GM21447 (cell line): ENCODE measurements around the gene KIRREL3.

Experiments used
- ATAC-seq: cut with Tn5 transposase; IDR thresholded peaks from one replicate; pipeline ENCODE4 v1.9.1; 2021; ENCODE audit not compliant: unreplicated experiment

The KIRREL3 gene

GRCh38 chr11:126797457-126798169 is 203.0 kb downstream of the KIRREL3 start:
- ATAC-seq: no peak

DNA sequence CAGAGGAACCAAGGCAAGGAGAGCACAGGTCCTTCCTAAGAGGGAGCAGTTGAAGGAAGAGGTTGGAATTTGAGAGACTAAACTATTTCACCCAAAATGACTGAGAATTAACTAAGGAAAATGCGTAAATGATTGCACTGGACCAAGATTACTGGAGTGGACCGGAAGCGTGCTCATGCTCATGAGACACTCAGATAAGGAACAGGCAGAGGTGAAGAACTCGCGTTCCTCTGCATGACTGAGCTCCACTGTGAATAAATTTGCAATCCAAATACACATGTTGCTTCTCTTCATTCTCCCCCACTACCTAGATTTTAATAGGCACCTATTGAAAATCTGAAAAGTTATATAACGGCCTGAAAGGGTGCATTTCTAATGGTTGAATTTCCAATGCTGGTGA is 207.0 kb downstream of the KIRREL3 start:
- no peak for ATAC-seq

GRCh38 chr11:126791991-126792390 is 208.6 kb downstream of the KIRREL3 start:
- ATAC-seq: no peak

DNA sequence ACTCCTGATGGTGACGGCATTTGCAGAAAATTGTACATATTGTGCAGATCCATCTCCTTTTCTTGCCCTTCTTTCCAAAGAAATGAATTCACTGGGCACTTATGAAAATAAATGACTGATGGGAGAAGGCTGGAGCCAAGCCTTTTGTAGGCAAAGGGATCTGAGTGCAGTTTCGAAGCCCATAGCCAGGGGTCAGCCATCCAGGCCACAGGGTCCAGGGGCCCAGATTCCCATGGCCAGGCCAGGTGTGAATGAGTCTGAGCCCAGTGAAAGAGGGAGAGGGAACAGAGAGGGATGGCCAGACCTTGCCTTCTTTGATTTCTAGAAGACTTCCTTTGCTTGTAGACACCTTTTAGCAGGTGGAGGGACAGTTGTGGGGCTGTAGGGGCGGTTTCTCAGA is 209.1 kb downstream of the KIRREL3 start:
- ATAC-seq: no peak

DNA sequence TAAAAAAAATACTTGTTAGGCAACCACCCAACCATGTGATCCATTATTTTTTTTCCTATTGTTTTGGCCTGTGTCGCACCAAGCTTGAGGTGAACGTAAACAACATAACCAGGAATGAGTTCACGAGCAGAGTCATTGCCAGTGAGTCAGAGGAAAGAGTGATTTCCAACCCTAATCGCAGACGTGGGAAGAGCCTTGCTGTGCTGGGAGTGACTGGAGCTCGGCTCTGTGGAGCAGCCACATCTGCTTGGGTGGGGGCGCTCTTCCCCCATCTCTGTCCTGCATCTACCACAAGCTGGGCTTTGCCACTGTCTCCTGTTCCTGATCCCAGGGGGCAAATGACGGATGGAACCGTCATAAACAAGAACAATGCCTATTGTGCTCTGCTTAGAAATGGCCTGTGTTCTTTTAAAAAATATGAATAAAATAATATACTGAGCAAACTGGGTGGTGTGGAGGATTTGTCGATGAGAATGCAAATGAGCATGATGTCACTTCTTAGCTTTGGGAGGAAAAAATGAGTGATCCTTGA is 210.0 kb downstream of the KIRREL3 start:
- no peak for ATAC-seq

DNA sequence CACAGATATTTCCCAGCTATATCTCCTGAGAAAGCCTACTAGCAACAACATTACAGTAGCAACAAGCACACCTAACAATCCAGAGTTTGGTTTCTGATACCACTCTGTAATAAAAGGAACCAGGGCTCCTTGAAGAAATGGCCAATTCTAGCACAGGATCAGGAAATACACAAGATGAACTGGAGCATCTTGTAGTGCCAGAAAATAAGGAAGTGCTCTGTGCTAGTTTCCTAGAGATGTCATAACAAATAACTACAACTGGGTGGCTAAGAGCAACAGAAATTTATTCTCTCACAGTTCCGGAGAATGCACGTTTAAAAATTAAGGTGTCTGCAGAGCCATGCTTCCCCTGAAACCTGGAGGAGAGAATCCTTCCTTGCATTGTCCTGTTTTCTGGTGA is 217.8 kb downstream of the KIRREL3 start:
- no peak for ATAC-seq

DNA sequence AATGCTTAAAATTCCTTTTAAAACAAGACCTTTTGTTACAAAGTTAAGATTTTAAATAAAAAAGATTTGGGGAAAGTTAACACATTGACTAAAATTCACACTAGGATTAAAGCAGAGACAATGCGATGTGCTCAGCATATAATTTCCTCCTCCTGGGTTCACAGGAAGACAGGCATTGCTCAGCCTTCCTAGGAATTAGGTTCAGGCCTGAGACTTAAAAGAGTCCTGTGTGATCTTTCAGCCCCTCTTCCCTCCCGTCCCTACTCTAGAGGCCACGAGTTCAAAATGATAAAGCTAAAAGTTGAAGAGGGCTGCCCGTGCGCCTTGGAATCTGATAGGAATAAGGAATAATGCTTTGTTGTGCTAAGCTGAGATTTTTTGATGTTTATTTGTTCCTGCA is 218.6 kb downstream of the KIRREL3 start:
- no peak for ATAC-seq

- no peak for ATAC-seq
Observed at GRCh38 chr11:126776119-126776518, 224.5 kb downstream of the KIRREL3 start.

DNA sequence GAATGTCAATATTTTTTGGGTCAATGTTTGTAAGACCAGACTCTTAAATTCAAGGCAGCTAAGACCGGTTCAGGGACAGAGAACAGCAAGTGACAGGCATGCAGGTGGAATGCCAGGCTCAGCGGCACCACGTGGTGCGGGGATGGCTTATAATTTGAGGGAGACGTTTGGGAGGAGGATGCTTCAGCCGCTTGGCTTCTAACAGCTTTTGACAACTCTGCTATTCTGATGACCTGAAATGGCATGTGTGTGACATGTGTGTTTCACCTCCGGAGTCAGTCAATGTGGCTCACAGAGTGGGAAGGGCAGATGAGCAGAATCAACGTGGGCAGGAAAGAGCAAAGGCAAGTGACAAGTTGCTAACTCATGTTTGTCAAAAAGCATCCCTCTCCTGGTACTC is 228.3 kb downstream of the KIRREL3 start:
- no peak for ATAC-seq

DNA sequence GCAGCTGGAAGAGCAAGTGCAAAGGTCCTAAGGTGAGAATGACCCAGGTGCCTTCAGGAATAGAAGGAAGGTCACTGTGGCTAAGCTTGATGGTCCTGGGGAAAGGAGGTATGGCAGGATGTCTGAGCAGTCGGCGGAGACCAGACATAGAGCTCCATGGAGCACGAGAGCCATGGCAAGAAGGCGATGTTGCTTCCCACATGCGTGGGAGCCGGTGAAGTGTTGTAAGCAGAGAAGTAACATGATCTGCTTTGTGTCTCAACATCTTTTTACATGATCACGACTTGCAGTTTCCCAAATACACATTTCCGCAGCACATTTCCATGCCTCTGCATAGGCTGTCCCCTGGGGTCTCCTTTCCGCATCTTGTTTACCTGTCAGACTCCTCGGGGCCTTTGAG is 231.9 kb downstream of the KIRREL3 start:
- no peak for ATAC-seq

DNA sequence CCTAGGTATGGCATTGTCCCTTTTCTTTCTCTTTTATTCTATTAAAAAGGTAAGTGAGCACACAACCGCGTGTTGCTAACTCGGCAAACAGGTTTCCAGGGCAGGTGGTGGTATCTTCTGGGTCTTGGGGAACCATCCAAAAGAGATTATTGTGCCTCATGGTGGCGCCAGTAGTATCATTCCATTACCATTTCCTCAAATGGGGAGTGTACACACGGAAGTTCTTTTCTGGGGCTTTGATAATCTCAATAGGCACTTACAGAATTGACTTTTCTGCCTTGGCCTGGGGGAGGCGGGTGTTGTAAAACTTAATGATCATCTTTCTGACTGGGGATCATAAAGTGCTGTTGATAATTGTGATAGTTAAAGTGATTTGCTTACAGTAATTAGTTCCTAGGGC is 234.1 kb downstream of the KIRREL3 start:
- no peak for ATAC-seq

DNA sequence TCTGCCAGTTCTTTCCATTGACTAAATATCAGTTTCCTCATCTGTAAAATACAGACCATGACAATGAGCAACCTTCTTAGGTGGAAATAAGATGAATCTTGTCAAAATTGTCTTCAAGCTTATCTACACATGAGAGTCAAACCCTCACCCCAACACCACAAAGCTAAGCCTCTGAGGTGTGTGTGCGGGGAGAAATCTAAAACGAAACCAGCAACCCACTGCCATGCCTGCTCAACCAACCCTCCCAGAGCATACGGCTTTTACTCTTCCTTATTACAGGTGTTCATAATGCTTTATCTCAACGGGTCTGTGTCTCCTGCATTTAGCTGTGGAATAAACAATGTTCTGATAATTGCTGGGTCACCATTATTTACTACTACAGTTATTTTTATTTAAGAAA is 235.4 kb downstream of the KIRREL3 start:
- no peak for ATAC-seq

GRCh38 chr11:126764231-126764630 is 236.3 kb downstream of the KIRREL3 start:
- no peak for ATAC-seq

DNA sequence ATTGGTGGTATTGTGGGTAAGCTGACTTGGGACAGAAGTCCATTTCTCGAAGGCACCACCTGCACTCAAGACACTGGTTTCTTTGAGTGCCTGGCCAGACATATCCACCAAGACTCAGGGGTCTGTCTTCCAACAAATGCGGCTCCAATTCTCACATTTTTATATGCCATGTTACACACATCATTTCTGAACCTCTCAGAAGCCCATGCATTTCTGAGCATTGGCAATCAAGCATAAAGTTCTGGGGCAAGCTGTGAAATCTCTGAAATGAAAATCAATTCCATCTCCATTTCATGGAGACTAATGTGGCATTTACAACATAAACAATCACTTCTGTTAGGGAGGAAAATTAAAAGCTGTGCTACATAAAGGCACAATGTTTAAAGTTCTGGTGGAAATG is 243.7 kb downstream of the KIRREL3 start:
- ATAC-seq: no peak

DNA sequence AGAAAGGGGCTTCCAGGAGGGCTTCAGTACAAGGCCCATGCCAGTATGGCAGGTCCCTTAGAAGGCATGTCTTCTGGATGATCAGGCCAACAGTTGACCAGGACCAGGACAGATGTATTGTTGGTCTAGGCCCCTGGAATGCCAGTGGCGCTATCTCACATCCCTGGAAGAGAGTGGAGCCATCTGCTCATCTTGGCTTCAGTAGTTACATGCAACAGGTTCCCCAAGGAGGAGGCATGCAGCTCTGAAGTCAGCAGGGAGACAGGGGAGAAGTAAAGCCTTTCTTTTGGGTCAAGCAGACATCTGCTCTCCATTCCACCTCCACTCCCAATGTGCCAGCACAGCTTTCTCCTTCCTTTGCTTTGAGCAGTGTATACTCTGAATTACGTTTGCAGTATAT is 244.1 kb downstream of the KIRREL3 start:
- ATAC-seq: no peak

DNA sequence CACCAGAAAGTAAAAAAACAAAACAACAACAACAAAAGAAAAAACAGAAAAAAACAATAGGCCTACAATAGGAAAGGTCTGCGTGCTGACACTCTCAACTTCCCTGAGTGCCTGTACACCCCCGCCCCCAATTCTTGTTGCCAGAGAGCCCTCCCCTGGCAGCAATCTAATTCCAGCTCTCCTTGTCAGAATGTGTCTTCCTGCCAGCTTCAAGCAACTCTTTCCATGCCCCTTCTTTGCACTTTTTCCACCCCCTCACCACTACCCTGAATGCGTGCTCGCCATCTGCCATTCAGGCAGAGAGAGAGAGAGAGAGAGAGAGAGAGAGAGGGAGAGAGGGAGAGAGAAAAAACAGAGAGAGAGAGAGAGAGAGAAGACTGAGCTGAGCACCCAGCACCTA is 245.0 kb downstream of the KIRREL3 start:
- no peak for ATAC-seq

DNA sequence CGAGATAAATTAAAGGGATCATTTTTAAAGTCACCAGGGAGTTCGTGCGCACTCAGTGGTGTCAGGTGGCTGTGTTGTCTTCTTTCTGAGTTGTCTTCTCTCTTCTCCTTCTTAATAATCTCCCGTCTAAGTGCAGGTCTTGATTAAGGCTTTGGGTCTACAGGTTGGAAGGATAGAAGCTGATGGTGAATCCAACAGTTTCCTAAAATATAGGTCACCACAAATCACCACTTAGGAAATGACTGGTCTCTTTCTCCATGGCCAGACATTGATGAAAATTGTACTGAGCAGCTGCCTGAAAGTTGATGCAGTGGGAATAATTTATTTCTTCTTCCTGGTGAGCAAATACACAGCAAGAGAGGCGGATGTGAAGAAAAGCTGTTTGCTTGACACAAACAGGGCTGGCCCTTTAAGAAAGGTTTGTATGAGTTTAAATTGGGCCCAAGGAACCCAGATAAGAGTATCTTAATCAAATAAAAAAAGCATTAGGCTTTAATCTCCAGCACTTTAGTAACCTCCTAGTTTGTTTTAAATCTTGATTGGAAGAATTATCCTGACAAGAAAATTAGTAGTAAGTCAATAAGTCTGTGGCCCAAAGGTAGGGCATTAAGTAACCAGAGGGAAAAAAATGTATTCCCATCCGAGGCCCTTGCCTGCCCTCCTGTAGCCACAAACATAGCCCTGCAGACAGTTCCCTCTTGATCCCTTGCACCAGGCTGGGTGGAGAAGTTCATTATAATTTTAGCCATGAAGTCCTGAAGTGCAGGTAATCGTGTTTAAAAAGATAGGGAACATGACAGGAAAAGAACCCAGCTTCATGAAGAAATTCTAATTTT is 245.8 kb downstream of the KIRREL3 start:
- no peak for ATAC-seq

- ATAC-seq: no peak
Observed at GRCh38 chr11:126753990-126754389, 246.6 kb downstream of the KIRREL3 start.

DNA sequence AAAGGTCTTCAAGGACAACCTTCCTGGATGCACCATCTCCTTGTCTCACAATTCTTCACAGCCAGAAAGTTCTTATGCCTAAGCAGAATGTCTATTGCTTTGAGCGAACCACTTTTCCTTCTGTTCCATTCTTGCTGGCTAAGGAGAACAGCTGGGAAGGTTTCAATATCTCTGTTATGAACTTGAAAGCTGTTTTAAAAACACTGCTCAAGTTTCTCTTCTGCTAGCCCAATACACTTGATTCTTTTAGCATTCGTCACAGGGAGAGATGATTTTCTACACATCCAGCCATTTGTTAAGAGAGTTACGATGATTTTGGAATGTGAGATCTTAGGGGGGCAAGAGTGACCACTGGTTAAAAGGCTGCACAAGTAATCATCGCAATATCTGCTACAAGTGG is 249.3 kb downstream of the KIRREL3 start:
- no peak for ATAC-seq

- no peak for ATAC-seq
Observed at GRCh38 chr11:126748793-126749192, 251.8 kb downstream of the KIRREL3 start.

DNA sequence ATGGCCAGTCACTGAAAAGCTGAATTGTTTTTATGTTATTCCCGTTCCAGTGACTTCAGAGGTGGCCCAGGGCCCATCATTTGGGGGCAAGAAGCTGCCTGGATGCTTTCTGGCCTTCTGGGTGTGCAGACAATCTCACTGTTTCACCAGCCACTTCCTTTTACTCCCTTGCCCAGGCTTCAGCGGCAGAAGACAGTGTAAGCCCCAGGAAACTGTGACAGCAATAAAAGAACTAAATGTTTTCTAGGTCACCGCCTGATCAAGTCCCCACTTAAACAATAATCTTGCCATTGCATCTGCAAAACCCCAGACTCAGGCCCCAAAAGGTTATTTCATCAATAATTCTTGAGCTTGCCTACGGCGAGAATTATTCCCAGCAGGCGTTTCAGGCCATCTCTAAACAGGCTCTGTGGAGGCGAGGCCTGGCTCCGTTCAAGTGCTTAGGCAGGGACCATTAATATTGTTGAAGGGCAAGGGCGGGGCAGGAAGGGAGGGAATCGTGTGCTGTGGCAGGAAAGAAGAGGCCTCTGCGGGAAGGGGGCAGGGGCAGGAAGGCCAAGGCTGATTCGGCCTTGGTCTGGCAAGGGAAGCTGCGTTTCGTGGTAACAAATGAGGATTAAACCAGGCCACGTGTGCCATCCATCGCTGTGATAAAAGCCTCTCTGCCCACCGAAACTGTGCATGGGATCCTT is 252.3 kb downstream of the KIRREL3 start:
- ATAC-seq: no peak

DNA sequence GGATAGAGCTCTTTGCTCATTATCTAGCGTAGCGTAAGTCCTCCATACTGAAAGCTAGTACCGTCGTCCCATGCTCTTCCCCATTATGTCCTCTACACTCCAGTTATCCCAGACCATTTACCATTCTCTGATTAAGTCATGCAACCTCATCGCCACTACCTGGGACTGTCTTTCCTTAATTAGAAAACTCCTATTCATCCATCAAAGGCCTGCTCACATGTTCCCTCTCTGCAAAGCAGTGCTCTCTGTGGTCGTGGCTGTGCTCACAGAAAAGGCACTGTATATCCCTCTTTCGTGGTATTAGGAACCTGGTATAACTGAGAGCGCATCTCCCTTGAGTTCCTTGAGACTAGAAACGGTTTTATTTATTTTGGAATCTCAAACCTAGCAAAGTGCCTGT is 253.3 kb downstream of the KIRREL3 start:
- no peak for ATAC-seq
